Liver (tissue), 9 donors: Measurements from ENCODE around the gene SPATA31E1. TPM values are rescaled to one million over a fixed set of nuclear protein-coding genes. Genes with fewer than 3 reads are reported as not detected.

Experiments used
- DNase-seq: peaks from one replicate; pipeline ENCODE4 v3.0.0-alpha.2; 2017; ENCODE audit warnings: low spot score
- H3K27ac ChIP-seq, 2 donors: one replicate each; pipeline ENCODE4 v1.7.0; 2013; ENCODE audit warnings: inconsistent platforms in 2 of 2, low read length in 2 of 2, control low read depth in 1 of 2, low read depth in 1 of 2, mild to moderate bottlenecking in 1 of 2
- H3K27me3 ChIP-seq, 4 donors: one replicate each; pipeline versions ENCODE4 v1.6.1 to v1.7.0; 2013; ENCODE audit warnings: low read length in 3 of 4, inconsistent platforms in 1 of 4, mild to moderate bottlenecking in 1 of 4, moderate library complexity in 1 of 4; ENCODE audit not compliant: control insufficient read depth in 4 of 4, insufficient read depth in 4 of 4
- H3K36me3 ChIP-seq, 4 donors: one replicate each; pipeline versions ENCODE4 v1.6.1 to v1.7.0; 2013; ENCODE audit warnings: low read length in 3 of 4, mild to moderate bottlenecking in 3 of 4, low read depth in 1 of 4, moderate library complexity in 1 of 4; ENCODE audit not compliant: control insufficient read depth in 4 of 4, insufficient read depth in 3 of 4
- H3K4me1 ChIP-seq, 4 donors: one replicate each; pipeline versions ENCODE4 v1.6.1 to v1.7.0; 2013; ENCODE audit warnings: low read length in 3 of 4, mild to moderate bottlenecking in 3 of 4, moderate library complexity in 1 of 4; ENCODE audit not compliant: control insufficient read depth in 4 of 4, insufficient read depth in 4 of 4
- H3K4me3 ChIP-seq, 3 donors: one replicate each; pipeline versions ENCODE4 v1.6.1 to v1.7.0; 2013; ENCODE audit warnings: low read length in 3 of 3, control low read depth in 1 of 3, low read depth in 1 of 3, mild to moderate bottlenecking in 1 of 3
- H3K9ac ChIP-seq, 2 donors: one replicate each; pipeline ENCODE4 v1.7.0; 2013; ENCODE audit warnings: low read length in 2 of 2, mild to moderate bottlenecking in 2 of 2, moderate library complexity in 2 of 2, control low read depth in 1 of 2, low read depth in 1 of 2
- H3K9me3 ChIP-seq, 4 donors: one replicate each; pipeline versions ENCODE4 v1.6.1 to v1.7.0; 2013; ENCODE audit warnings: low read length in 3 of 4; ENCODE audit not compliant: control insufficient read depth in 4 of 4
- ATF3 ChIP-seq: IDR thresholded peaks from 2 replicates; pipeline ENCODE4 v1.6.1; 2016; ENCODE audit warnings: antibody characterized with exemption
- CTCF ChIP-seq: fragments of 150-350 bp; IDR thresholded peaks from 2 replicates; pipeline ENCODE4 v1.5.1; 2017; ENCODE audit warnings: improper control_type of control experiment, low read depth, low read length; ENCODE audit not compliant: missing input control
- EGR1 ChIP-seq, 2 donors: IDR thresholded peaks; 2 replicates each; pipeline ENCODE4 v1.6.1; 2016 to 2018; ENCODE audit warnings: antibody characterized with exemption in 2 of 2, low read depth in 2 of 2
- FOXA1 ChIP-seq: IDR thresholded peaks from 2 replicates; pipeline ENCODE4 v1.6.1; 2016; ENCODE audit warnings: antibody characterized with exemption
- FOXA2 ChIP-seq: IDR thresholded peaks from 2 replicates; pipeline ENCODE4 v1.6.1; 2016; ENCODE audit warnings: antibody characterized with exemption
- GABPA ChIP-seq, 2 donors: IDR thresholded peaks in 1 of 2; conservative IDR thresholded peaks in 1 of 2; 2 replicates each; pipeline ENCODE4 v1.6.1; 2016; ENCODE audit warnings: antibody characterized with exemption in 2 of 2, mild to moderate bottlenecking in 1 of 2, moderate library complexity in 1 of 2
- HNF4A ChIP-seq, 2 donors: conservative IDR thresholded peaks; 2 replicates each; pipeline ENCODE4 v1.6.1; 2016; ENCODE audit warnings: antibody characterized with exemption in 2 of 2, mild to moderate bottlenecking in 2 of 2
- HNF4G ChIP-seq: IDR thresholded peaks from 2 replicates; pipeline ENCODE4 v1.6.1; 2016; ENCODE audit warnings: antibody characterized with exemption
- JUND ChIP-seq, 2 donors: IDR thresholded peaks; 2 replicates each; pipeline ENCODE4 v1.6.1; 2016; ENCODE audit warnings: antibody characterized with exemption in 2 of 2
- MAX ChIP-seq: IDR thresholded peaks from 2 replicates; pipeline ENCODE4 v1.6.1; 2016; ENCODE audit warnings: antibody characterized with exemption
- NR2F2 ChIP-seq: IDR thresholded peaks from 2 replicates; pipeline ENCODE4 v1.6.1; 2016; ENCODE audit warnings: antibody characterized with exemption
- REST ChIP-seq: IDR thresholded peaks from 2 replicates; pipeline ENCODE4 v1.6.1; 2016; ENCODE audit warnings: antibody characterized with exemption, mild to moderate bottlenecking
- RXRA ChIP-seq, 2 donors: IDR thresholded peaks; 2 replicates each; pipeline ENCODE4 v1.6.1; 2017 to 2018; ENCODE audit warnings: antibody characterized with exemption in 2 of 2, mild to moderate bottlenecking in 1 of 2
- SP1 ChIP-seq: IDR thresholded peaks from 2 replicates; pipeline ENCODE4 v1.6.1; 2018; ENCODE audit warnings: antibody characterized with exemption, mild to moderate bottlenecking
- YY1 ChIP-seq: IDR thresholded peaks from 2 replicates; pipeline ENCODE4 v1.6.1; 2016; ENCODE audit warnings: antibody characterized with exemption, mild to moderate bottlenecking
- ZBTB33 ChIP-seq: IDR thresholded peaks from 2 replicates; pipeline ENCODE4 v1.6.1; 2016; ENCODE audit warnings: antibody characterized with exemption
- WGBS: extraction: QIAGEN DNeasy Blood & Tissue Kit; methylation state at CpG from one replicate; pipeline ENCODE4 v1.1.7; 2013; 5-methylcytosine and 5-hydroxymethylcytosine counted together
- polyA plus RNA-seq, 2 donors: library from polyadenylated mRNA; stranded (reverse) in 1 of 2; unstranded in 1 of 2; fragments of 200-250 nt in 1 of 2; fragments of >200 nt in 1 of 2; fragmentation: Nextera tagmentation in 1 of 2; extraction: Ambion mirVana in 1 of 2; gene quantifications; one replicate each; pipeline versions ENCODE4 v1.2.1 to v1.2.3, GENCODE V29; 2013 to 2015
- total RNA-seq, 2 donors: library from RNA; depleted of rRNA; stranded (reverse); fragments of >200 nt; gene quantifications; one replicate each; pipeline ENCODE4 v1.2.3, GENCODE V29; 2014
- donor health status: healthy.
- donor health status: healthy.
- donor health status: healthy.
- donor health status: healthy.
- donor health status: healthy.

The SPATA31E1 gene
- total and polyA plus RNA-seq, 4 donors: not detected

GRCh38 chr9:87859786-87860185 is 22.9 kb upstream of the SPATA31E1 start:
- Histone ChIP-seq H3K4me3 (no peak overlapping the region), H3K4me1 (peaks cover 0 to 8% (median 1%) of the 10 kb centered on the region in 4 donors), H3K27ac (no peak overlapping the region), H3K36me3 (no peaks in the 10 kb centered on the region), H3K27me3 (no peaks in the 10 kb centered on the region), H3K9ac (no peak overlapping the region), H3K9me3 (no peaks in the 10 kb centered on the region)
- TF ChIP-seq GABPA (IDR thresholded peaks at IDR 0.05 in 1 of 2, conservative IDR thresholded peaks at IDR 0.05 in 1 of 2): no peak
- no peak for TF ChIP-seq FOXA1
- no peak for TF ChIP-seq MAX
- TF ChIP-seq HNF4G: no peak
- TF ChIP-seq ATF3: no peak
- no peak for TF ChIP-seq FOXA2
- no peak for TF ChIP-seq REST
- no peak for TF ChIP-seq YY1
- no peak for TF ChIP-seq HNF4A (conservative IDR thresholded peaks at IDR 0.05)
- no peak for TF ChIP-seq NR2F2
- no peak for TF ChIP-seq RXRA (IDR thresholded peaks at IDR 0.05)
- no peak for TF ChIP-seq CTCF
- 95% methylated on average over 11 of the region's 11 CpGs for WGBS
- no peak for DNase-seq

- Histone ChIP-seq H3K9ac (no peak overlapping the region), H3K4me3 (no peak overlapping the region), H3K36me3 (no peaks in the 10 kb centered on the region), H3K9me3 (no peaks in the 10 kb centered on the region), H3K27me3 (no peaks in the 10 kb centered on the region), H3K4me1 (peaks cover 0 to 8% (median 1%) of the 10 kb centered on the region in 4 donors), H3K27ac (no peak overlapping the region)
- no peak for TF ChIP-seq SP1
- no peak for TF ChIP-seq MAX
- TF ChIP-seq YY1: no peak
- no peak for TF ChIP-seq JUND (IDR thresholded peaks at IDR 0.05)
- TF ChIP-seq EGR1 (IDR thresholded peaks at IDR 0.05; ENCODE audit: low read depth in 2 of 2): no peak
- TF ChIP-seq ZBTB33: no peak
- no peak for TF ChIP-seq ATF3
- no peak for TF ChIP-seq FOXA2
- no peak for TF ChIP-seq GABPA (IDR thresholded peaks at IDR 0.05 in 1 of 2, conservative IDR thresholded peaks at IDR 0.05 in 1 of 2)
- WGBS: 92% methylated on average over 1 of the region's 1 CpG
- no peak for DNase-seq
Observed at GRCh38 chr9:87861332-87861731, 21.3 kb upstream of the SPATA31E1 start.
